NB4 (cell line): ENCODE data around the gene MRPL50.

Experiments
- MYC ChIP-seq: IDR thresholded peaks from 2 replicates; pipeline ENCODE4 v1.6.1; 2011; ENCODE audit warnings: low read depth, low read length
- POLR2A ChIP-seq: IDR thresholded peaks from 2 replicates; pipeline ENCODE4 v1.6.1; 2011; ENCODE audit warnings: mild to moderate bottlenecking; ENCODE audit not compliant: insufficient read length; ENCODE audit errors: extremely low read depth
- TF ChIP-seq, protein P1 (sequence below): IDR thresholded peaks from one replicate; pipeline ENCODE4 v1.5.1; 2012; ENCODE audit warnings: low read depth, low read length
- TF ChIP-seq, protein P2 (sequence below): IDR thresholded peaks from 2 replicates; pipeline ENCODE4 v1.6.1; 2011; ENCODE audit warnings: low read depth, low read length

DNA sequence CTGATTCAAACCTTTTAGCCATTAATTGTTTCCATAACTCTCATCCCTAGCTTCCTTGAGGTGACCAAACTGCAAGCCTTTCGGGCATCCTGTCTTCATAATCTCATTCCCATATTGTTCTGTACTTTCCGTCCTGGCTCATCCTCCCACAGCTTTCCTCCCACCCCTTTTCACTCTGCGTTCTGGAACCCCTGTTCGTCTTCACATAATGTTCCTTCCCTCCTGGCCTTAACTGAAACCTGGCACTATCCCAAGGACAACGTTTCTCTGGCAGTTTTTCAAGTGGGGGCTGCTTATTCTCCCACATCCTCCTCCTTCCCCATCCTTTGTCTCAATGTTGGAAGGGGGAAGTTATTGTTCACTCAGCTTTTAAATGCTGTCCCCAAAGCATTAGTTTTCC lies 1.7 kb upstream of the MRPL50 start:
- TF ChIP-seq, protein P1, sequence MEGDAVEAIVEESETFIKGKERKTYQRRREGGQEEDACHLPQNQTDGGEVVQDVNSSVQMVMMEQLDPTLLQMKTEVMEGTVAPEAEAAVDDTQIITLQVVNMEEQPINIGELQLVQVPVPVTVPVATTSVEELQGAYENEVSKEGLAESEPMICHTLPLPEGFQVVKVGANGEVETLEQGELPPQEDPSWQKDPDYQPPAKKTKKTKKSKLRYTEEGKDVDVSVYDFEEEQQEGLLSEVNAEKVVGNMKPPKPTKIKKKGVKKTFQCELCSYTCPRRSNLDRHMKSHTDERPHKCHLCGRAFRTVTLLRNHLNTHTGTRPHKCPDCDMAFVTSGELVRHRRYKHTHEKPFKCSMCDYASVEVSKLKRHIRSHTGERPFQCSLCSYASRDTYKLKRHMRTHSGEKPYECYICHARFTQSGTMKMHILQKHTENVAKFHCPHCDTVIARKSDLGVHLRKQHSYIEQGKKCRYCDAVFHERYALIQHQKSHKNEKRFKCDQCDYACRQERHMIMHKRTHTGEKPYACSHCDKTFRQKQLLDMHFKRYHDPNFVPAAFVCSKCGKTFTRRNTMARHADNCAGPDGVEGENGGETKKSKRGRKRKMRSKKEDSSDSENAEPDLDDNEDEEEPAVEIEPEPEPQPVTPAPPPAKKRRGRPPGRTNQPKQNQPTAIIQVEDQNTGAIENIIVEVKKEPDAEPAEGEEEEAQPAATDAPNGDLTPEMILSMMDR, result no peak
- TF ChIP-seq, protein P2, sequence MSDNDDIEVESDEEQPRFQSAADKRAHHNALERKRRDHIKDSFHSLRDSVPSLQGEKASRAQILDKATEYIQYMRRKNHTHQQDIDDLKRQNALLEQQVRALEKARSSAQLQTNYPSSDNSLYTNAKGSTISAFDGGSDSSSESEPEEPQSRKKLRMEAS, result no peak
- TF ChIP-seq POLR2A, result no peak
- TF ChIP-seq MYC, result no peak
